T1000 (cell line): Measurements from ENCODE around the gene RALBP1.

Experiments
- DNase-seq: peaks from one replicate; lab custom pipeline; 2025; ENCODE audit warnings: mixed read lengths; lab: John Stamatoyannopoulos, UW

Gene RALBP1

GRCh38 chr18:9508446-9509025, 33.2 kb downstream of the RALBP1 start:
- no peak for DNase-seq

DNA sequence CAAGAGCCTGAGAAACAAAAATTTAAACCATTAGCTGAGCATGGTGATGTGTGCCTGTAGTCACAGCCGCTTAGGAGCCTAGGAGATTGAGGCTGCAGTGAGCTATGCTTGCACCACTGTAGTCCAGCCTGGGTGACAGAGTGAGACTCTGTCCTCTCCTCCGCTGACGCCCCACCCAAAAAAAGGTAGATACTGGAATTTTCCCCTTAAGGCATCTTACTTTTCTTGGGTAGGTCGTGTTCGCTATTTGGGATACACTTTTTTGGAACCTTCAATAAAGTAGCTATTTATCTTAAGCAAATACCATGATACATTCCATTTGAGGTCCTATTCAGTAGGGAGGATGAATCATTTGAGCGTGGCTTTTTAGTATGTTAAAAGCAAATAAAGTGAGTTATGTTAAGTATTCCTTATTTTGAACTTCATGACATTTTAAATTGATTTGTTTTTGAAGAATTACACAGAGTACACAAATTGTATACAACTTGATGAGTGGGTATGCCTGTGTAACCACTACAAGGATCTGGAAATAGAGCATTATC, 38.7 kb downstream of the RALBP1 start:
- DNase-seq = no peak

DNA sequence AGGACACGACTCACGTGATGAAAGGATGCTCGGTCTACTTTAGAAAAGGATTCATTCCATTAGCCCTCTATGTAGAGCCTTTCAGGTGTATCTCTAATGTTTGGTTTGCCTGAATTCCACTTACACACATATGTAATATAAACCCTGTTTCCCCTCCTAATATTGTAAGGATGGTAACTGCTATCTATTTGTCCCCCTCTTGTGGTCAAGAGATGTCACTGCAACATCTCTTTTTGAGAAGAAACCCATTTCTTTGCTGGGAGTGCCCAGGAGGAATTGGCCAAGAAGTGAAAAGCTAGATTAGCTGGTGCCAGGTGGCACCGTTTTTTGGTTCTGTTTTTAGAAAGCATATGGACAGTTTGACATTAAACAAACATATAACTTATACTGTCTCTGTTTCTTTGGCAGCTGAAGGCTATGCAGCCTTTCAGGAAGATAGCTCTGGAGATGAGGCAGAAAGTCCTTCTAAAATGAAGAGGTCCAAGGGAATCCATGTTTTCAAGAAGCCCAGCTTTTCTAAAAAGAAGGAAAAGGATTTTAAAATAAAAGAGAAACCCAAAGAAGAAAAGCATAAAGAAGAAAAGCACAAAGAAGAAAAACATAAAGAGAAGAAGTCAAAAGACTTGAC, 41.2 kb downstream of the RALBP1 start:
- DNase-seq = no peak

GRCh38 chr18:9517869-9518268, 42.6 kb downstream of the RALBP1 start:
- no peak for DNase-seq

DNA sequence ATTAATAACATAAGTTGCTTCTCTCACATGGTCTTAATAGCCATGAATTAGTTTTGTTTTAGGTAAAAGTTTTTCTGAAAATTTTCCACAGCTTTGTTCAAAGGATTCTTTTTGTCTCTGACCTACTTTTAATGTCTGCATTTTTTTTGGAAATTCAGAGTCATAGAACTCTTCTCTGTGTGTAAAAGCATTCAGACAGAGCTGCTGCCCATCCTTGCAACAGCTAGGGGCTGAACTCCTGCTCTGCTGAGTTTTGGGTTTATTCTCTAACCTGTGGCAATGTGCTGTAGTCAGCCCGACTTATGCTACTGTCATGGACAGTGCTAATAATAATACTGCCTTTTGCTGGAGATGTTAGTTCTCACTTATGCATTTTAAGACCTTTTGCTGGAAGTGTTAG, 44.1 kb downstream of the RALBP1 start:
- DNase-seq = no peak

DNA sequence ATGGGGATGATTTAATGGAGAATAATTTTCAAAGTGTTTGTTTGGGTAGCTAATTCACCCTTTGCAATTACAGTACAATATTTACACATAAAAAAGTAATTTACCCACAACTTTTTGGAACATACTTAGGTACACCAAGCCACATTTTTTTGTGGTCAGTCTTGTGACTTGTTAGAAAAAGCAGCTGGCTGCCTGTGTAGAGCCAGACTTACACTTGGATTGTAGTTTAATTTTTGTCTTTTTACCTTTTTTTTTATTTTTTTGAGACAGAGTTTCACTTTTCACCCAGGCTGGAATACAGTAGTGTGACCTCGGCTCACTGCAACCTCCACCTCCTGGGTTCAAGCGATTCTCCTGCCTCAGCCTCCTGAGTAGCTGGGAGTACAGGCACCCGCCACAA, 45.4 kb downstream of the RALBP1 start:
- no peak for DNase-seq

- no peak for DNase-seq
Measured at GRCh38 chr18:9521770-9522169, 46.5 kb downstream of the RALBP1 start.

- no peak for DNase-seq
Measured at GRCh38 chr18:9522952-9523351, 47.6 kb downstream of the RALBP1 start.

GRCh38 chr18:9526458-9526857, 51.1 kb downstream of the RALBP1 start:
- DNase-seq = no peak

- DNase-seq = no peak
Measured at GRCh38 chr18:9530226-9531009, 55.1 kb downstream of the RALBP1 start.

DNA sequence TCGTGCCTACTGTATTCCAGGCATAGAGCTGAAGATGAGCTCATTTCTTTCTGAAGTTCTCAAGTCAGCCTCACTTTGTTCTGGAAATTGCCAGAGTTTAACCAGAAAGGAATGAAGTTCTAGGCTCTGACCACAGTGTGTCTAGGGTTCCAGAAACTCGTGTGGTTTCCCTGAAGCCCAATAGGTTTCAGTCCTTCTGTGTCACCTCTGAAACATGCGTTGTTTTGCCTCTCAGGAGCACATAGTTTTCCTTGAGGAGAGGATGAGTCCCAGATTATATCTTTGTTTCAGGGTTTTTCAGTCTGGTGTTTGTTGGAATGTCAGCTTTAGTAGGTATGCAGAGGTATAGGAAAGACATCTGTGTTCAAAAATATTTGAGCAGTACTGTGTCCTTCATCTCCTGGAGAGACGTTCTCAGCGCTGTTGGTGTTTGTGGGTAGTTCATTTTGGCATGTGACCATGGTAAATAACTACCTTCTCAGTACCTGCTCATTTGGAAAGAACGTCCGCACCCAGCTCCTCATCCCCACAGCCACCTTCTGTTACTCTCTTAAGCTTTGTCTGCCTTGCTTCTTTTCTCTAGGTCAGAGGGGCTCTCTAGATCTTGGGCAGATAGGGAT, 56.6 kb downstream of the RALBP1 start:
- DNase-seq = no peak

GRCh38 chr18:9534844-9535243, 59.5 kb downstream of the RALBP1 start:
- DNase-seq = no peak

- no peak for DNase-seq
Measured at GRCh38 chr18:9535430-9535991, 60.2 kb downstream of the RALBP1 start.

DNA sequence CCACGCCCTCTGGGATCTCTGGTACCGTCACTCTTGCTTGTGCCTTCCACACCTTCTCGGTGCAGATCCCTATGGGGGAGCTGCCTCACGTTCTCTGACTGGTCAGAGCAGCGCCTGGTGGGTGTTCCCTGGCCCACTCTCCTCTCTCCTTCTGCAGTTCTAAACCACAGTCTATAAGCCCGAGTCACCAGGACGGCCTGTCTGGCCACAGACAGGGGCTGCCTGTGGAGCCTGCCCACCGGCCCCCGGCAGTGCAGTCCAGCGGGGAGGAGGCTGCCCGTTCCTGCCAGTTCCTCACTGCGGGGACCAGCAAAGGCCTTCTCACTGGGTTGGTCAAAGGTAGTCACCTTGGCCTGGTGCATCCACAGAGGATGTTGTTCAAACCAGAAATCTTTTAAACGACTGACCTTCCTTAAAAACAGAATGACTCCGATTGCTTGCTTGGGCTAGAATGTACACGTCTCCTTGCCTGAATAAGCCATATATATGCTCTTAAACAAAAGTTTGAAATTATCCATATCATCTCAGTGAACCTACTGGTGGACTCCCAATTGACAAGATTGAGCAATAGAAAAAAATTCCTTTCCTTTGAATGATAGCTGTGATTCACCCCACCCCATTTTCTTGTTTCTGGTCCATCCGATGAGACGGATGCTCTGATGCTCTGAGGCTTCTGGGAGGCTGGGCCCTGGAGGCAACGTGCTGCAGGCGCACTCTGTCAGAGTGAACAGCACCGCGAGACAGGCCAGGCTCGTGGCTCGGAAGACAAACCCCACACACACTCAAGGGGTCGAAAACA, 61.2 kb downstream of the RALBP1 start:
- DNase-seq = no peak

DNA sequence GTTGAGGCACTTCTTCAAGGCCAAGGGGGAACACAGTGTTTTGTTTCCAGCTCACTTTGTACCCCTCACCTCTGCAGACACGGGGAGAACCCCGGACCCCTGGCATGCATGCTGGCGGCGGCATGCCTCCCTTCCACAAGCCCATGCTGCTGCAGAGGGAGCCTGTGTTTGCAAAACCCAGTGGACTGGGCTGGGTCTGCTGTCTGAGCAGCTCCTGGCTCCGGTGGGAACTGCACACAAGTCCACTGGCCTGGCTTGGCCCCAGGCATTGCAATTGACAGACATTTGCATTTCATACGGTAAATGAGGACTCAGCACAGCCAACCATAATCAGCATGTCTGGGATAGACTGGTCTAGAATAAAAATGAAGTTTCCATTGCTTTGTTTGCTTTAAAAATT, 62.4 kb downstream of the RALBP1 start:
- DNase-seq = no peak

GRCh38 chr18:9539283-9539682, 64.0 kb downstream of the RALBP1 start:
- no peak for DNase-seq

GRCh38 chr18:9539938-9540337, 64.6 kb downstream of the RALBP1 start:
- no peak for DNase-seq

DNA sequence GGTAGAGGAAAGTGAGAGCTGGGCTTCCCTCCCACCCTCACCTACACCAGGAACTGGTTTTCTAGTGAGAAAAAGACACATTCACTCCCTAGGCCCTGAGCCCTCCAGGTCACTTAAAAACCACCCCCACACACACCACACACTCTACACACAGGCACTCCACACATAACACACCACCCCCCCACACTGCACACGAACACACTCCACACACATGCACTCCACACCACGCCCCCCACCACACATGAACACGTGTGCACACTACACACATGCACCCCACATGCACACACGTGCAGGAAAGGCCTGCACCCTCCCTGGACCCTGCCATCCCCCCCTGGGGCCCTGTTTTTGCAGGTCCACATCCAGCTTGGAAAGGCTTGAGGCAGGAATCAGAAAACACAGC, 67.6 kb downstream of the RALBP1 start:
- no peak for DNase-seq

DNA sequence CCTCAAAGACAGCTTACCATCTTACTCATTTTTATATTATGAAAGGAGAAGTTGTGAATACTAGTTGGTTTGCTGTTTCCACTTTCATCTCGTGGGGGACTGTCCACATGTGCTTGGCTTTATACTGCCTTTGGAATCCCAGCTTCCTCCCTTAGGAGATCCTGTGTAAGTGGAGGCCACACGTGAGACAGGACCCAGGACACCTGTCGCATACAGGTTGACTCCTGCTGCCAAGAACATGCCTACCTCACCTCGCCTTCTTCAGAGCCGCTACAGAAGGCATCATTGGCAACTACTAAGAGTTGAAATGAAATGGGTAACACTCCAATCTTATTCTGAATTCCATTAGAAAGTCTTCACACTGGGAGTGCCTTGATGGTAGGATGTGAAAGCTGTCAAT, 69.7 kb downstream of the RALBP1 start:
- DNase-seq = no peak

DNA sequence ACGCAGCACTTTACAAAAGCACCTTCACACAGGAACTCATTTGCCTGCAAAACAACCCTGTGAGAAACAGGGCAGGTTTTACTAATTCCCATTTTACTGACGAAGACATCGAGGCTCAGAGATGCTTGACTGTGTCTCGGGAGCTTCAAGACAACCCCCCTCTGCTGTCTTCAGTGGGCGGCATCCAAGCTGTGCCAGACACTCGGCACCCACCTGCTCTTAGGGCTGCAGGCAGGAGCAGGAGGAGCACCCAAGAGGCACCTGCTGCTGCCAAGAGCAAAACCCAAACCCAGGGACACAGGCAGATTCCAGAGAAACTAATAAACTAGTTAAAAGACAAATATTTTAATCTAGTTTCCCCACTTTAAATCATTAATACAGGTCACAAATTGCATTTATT, 71.2 kb downstream of the RALBP1 start:
- no peak for DNase-seq

DNA sequence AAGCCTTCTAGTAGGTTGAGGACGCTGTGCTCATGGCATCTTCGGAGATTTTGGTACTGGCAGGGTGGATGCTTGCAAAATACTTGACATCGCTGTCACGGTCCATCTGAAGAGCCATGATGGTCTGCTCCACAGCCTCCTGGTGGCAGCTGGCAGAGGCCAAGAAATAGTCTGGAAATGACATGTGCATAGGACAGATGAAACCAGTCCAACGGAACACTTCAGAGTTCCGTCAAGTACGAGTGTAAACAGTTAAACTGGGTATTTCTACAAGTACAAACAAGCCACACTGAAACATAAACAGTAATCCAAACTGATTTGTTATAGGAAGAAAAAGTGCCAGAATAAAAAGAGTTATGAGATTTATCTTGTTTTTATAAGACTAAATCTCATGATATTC, 72.5 kb downstream of the RALBP1 start:
- no peak for DNase-seq

- DNase-seq = no peak
Measured at GRCh38 chr18:9549405-9549804, 74.1 kb downstream of the RALBP1 start.
